GM19240 (cell line): ENCODE data around the gene PNLIPRP1.

ENCODE experiments used
- DNase-seq: peaks from one replicate; pipeline ENCODE4 v3.0.0; 2011; ENCODE audit warnings: low spot score; ENCODE audit not compliant: insufficient read length

PNLIPRP1 gene

GRCh38 chr10:116631871-116632295 lies 41.1 kb downstream of the PNLIPRP1 start:
- DNase-seq, result no peak

- DNase-seq, result no peak
Measured at GRCh38 chr10:116632596-116633215, 41.9 kb downstream of the PNLIPRP1 start.

GRCh38 chr10:116633216-116633600 lies 42.4 kb downstream of the PNLIPRP1 start:
- no peak for DNase-seq

GRCh38 chr10:116634126-116634975 lies 43.6 kb downstream of the PNLIPRP1 start:
- no peak for DNase-seq

- no peak for DNase-seq
Measured at GRCh38 chr10:116636385-116636784, 45.6 kb downstream of the PNLIPRP1 start.

- DNase-seq, result no peak
Measured at GRCh38 chr10:116636976-116637375, 46.2 kb downstream of the PNLIPRP1 start.

- no peak for DNase-seq
Measured at GRCh38 chr10:116637830-116638229, 47.1 kb downstream of the PNLIPRP1 start.

GRCh38 chr10:116646502-116646901 lies 55.7 kb downstream of the PNLIPRP1 start:
- no peak for DNase-seq

- no peak for DNase-seq
Measured at GRCh38 chr10:116648903-116649302, 58.1 kb downstream of the PNLIPRP1 start.

GRCh38 chr10:116653885-116654284 lies 63.1 kb downstream of the PNLIPRP1 start:
- no peak for DNase-seq

- no peak for DNase-seq
Measured at GRCh38 chr10:116654816-116655215, 64.1 kb downstream of the PNLIPRP1 start.

GRCh38 chr10:116655568-116655967 lies 64.8 kb downstream of the PNLIPRP1 start:
- no peak for DNase-seq

- no peak for DNase-seq
Measured at GRCh38 chr10:116656044-116656443, 65.3 kb downstream of the PNLIPRP1 start.

- no peak for DNase-seq
Measured at GRCh38 chr10:116657863-116658551, 67.2 kb downstream of the PNLIPRP1 start.
